GM23248 (cell line): ENCODE measurements around the gene CAMK1D.

Experiments
- EZH2 ChIP-seq: fragments of 200-600 bp; sonication (generic); IDR thresholded peaks from 2 replicates; pipeline ENCODE4 v1.6.1; 2018; ENCODE audit warnings: antibody characterized with exemption, mild to moderate bottlenecking; ENCODE audit not compliant: insufficient read depth, poor library complexity, severe bottlenecking
- EZH2phosphoT487 ChIP-seq: fragments of 200-600 bp; sonication (generic); IDR thresholded peaks from 2 replicates; pipeline ENCODE4 v1.6.1; 2018; ENCODE audit warnings: antibody characterized with exemption, moderate library complexity, mild to moderate bottlenecking, low read depth; ENCODE audit not compliant: insufficient read depth

DNA sequence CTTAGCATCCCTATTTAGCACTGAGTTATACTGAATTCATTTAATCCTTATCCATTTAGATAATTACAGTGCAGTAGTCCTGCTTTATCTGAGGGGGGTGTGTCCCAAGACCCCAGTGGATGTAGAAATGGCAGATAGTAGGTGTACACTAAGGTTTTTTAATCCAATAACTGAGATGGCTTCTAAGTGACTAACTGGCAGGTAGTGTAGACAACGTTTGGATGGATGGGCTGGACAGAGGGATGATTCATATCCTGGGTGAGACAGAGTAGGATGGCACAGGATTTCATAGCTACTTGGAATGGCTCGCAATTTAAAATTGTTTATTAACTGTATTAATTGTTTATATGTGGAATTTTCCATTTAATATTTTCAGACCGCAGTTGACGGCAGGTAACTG, 356.6 kb downstream of the CAMK1D start:
- TF ChIP-seq EZH2phosphoT487 (no peak), EZH2 (no peak)
